GM12872 (cell line): Measurements from ENCODE around the gene P2RX1.

ENCODE experiments used
- CTCF ChIP-seq: IDR thresholded peaks from 3 replicates; pipeline ENCODE4 v1.5.1; 2011; ENCODE audit warnings: low read depth, mild to moderate bottlenecking, low read length, moderate library complexity; ENCODE audit not compliant: insufficient read depth

The P2RX1 gene

DNA sequence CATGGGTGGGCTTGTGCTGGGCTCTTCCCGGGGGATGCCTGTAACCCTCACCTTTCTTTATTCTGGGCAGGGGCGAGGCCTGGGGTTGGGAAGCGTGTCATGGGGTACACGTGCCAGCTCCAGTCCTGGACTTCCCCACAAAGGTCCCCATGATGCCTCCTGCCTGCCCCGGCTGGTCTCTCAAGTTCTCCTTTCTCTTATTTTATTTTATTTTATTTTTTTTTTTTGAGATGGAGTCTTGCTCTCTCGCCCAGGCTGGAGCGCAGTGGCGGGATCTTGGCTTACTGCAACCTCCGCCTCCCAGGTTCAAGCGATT lies 39.4 kb upstream of the P2RX1 start:
- TF ChIP-seq CTCF = no peak

GRCh38 chr17:3954976-3955672 lies 38.9 kb upstream of the P2RX1 start:
- no peak for TF ChIP-seq CTCF

GRCh38 chr17:3954086-3954485 lies 37.8 kb upstream of the P2RX1 start:
- no peak for TF ChIP-seq CTCF

DNA sequence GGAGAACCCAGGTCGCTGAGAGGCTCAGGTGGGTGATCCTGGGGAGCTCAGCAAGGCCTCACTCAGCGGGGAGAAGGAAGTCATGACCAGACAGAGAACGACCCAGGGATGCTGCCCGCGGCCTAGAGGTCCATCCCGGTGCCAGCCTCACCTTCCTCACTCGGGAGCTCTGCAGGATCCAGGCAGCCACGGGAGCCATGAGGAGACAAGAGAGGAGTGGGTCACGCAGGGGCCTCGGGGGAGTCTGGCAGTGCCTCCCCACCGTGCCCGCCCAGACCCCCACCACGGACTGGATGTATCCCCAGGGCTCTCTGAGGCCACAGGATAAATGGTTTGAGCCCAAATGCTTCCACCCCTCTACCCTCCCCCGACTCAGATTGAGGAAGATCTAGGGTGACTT lies 37.3 kb upstream of the P2RX1 start:
- TF ChIP-seq CTCF = no peak

GRCh38 chr17:3952186-3952585 lies 35.9 kb upstream of the P2RX1 start:
- no peak for TF ChIP-seq CTCF

- TF ChIP-seq CTCF = no peak
Measured at GRCh38 chr17:3951420-3951819, 35.2 kb upstream of the P2RX1 start.

DNA sequence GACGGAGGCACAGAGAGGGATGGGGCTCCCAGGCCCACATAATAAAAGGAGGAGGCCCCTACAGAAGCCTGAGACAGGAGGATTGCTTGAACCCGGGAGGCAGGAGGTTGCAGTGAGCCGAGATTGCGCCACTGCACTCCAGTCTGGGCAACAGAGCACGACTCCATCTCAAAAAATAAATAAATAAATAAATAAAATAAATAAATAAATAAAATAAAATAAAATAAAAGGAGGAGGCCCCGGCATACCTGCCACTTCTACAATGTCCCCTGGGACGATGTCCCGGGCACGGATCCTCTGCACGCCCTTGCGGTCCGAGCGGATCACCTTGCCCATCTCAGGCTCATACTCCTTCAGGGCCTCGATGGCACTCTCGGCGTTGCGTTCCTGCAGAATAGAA lies 34.7 kb upstream of the P2RX1 start:
- TF ChIP-seq CTCF = no peak
